Ovary (tissue), 3 donors: ENCODE data around the gene RUNX2.

Experiments
- CTCF ChIP-seq, 3 donors: fragments of 450-650 bp in 2 of 3; fragments of 200-600 bp in 1 of 3; IDR thresholded peaks; one replicate each; pipeline versions ENCODE4 v1.5.1 to v1.8.0; 2016 to 2022; ENCODE audit warnings: antibody characterized with exemption in 3 of 3, mild to moderate bottlenecking in 1 of 3
- EP300 ChIP-seq: sonication (generic); formaldehyde crosslinking; IDR thresholded peaks from one replicate; pipeline ENCODE4 v1.6.1; 2017; ENCODE audit warnings: antibody characterized with exemption
- POLR2A ChIP-seq: fragments of 450-650 bp; IDR thresholded peaks from one replicate; pipeline ENCODE4 v1.6.1; 2017; ENCODE audit warnings: antibody characterized with exemption, mild to moderate bottlenecking, moderate library complexity
- donor health status: DM: no; HTN: no; CAD: no.

- TF ChIP-seq CTCF (IDR thresholded peaks at IDR 0.05) (no peak), EP300 (no peak), POLR2A (no peak)
Observed at GRCh38 chr6:45684476-45684875, 356.3 kb downstream of the RUNX2 start.
